PC-3 (cell line): ENCODE data around the gene KCTD1. TPM values are rescaled to one million over a fixed set of nuclear protein-coding genes. Genes with fewer than 3 reads are reported as not detected.

Experiments used
- ATAC-seq: fragments of 200-7000 bp; cut with Tn5 transposase; 2 replicates; pipeline ENCODE4 v1.9.1; 2020; ENCODE audit warnings: mild to moderate bottlenecking, moderate library complexity
- BruUV-seq: library from RNA; stranded (reverse); fragments of 400-500 nt; replicated peaks from 2 replicates; lab custom pipeline; 2021; lab: Mats Ljungman, UMichigan
- CTCF ChIA-PET: fragments of 300-600 bp; sonication (Branson Sonifier 250); formaldehyde crosslinking; loops from one replicate; lab custom pipeline; 2022; ENCODE audit warnings: antibody characterized with exemption; lab: Charles Lee
- POLR2A ChIA-PET: fragments of 300-600 bp; sonication (Branson Sonifier 250); formaldehyde crosslinking; loops from one replicate; lab custom pipeline; 2022; ENCODE audit warnings: antibody characterized with exemption; ENCODE audit not compliant: unreplicated experiment; lab: Charles Lee
- DNase-seq: peaks from one replicate; pipeline ENCODE4 v3.0.0-alpha.2; 2015
- H2AFZ ChIP-seq: fragments of 300-600 bp; sonication (generic); 2 replicates; pipeline ENCODE4 v1.6.0; 2016; ENCODE audit warnings: antibody characterized with exemption, low read length
- H3F3A ChIP-seq: fragments of 300-600 bp; sonication (generic); one replicate; pipeline ENCODE4 v1.6.0; 2017; ENCODE audit warnings: antibody characterized with exemption, low read length, control low read depth, mild to moderate bottlenecking; ENCODE audit not compliant: unreplicated experiment
- H3K27ac ChIP-seq: fragments of 300-600 bp; sonication (generic); 2 replicates; pipeline ENCODE4 v1.5.1; 2016; ENCODE audit warnings: mild to moderate bottlenecking, low read length
- H3K27me3 ChIP-seq: fragments of 300-600 bp; sonication (generic); 2 replicates; pipeline ENCODE4 v1.6.1; 2016; ENCODE audit warnings: low read length, mixed read lengths
- H3K36me3 ChIP-seq: fragments of 300-600 bp; sonication (generic); 2 replicates; pipeline ENCODE4 v1.6.1; 2016; ENCODE audit warnings: low read depth, mixed run types, low read length, mixed read lengths
- H3K4me1 ChIP-seq: fragments of 300-600 bp; sonication (generic); 2 replicates; pipeline ENCODE4 v1.5.1; 2016; ENCODE audit warnings: low read length; ENCODE audit not compliant: insufficient read depth
- H3K4me2 ChIP-seq: fragments of 300-600 bp; sonication (generic); 2 replicates; pipeline ENCODE4 v1.6.0; 2016; ENCODE audit warnings: low read length
- H3K4me3 ChIP-seq: fragments of 300-600 bp; sonication (generic); 2 replicates; pipeline ENCODE4 v1.5.1; 2016; ENCODE audit warnings: mild to moderate bottlenecking, low read length, mixed read lengths
- H3K79me2 ChIP-seq: fragments of 300-600 bp; sonication (generic); 2 replicates; pipeline ENCODE4 v1.6.1; 2017; ENCODE audit warnings: low read length, mixed read lengths
- H3K9ac ChIP-seq: fragments of 300-600 bp; sonication (generic); 2 replicates; pipeline ENCODE4 v1.6.0; 2016; ENCODE audit warnings: mild to moderate bottlenecking, low read length
- H3K9me2 ChIP-seq: fragments of 300-600 bp; sonication (generic); replicated peaks from 2 replicates; pipeline ENCODE4 v1.6.1; 2016; ENCODE audit warnings: mixed run types, low read length, mixed read lengths
- H3K9me3 ChIP-seq: fragments of 300-600 bp; sonication (generic); 2 replicates; pipeline ENCODE4 v1.6.1; 2016; ENCODE audit warnings: low read length, mixed read lengths
- H4K20me1 ChIP-seq: fragments of 300-600 bp; sonication (generic); 2 replicates; pipeline ENCODE4 v1.6.1; 2016; ENCODE audit warnings: low read length, mixed read lengths
- EZH2 ChIP-seq: fragments of 300-600 bp; sonication (generic); IDR thresholded peaks from one replicate; pipeline ENCODE4 v1.6.1; 2017; ENCODE audit warnings: antibody characterized with exemption, mild to moderate bottlenecking, low read length; ENCODE audit not compliant: unreplicated experiment
- EZH2phosphoT487 ChIP-seq: fragments of 300-600 bp; sonication (generic); IDR thresholded peaks from 2 replicates; pipeline ENCODE4 v1.6.1; 2018; ENCODE audit warnings: mild to moderate bottlenecking, antibody characterized with exemption, low read length, borderline replicate concordance
- intact Hi-C: fragments of 100-400 bp; cut with micrococcal nuclease; formaldehyde crosslinking; loops from 2 replicates; pipeline ENCODE4 v1.9.0; 2023
- total RNA-seq: library from RNA; depleted of rRNA; stranded (reverse); fragments of >200 nt; gene quantifications from 2 replicates; pipeline ENCODE4 v1.2.3, GENCODE V29; 2014
- TF ChIP-seq, protein P1 (sequence below): fragments of 300-600 bp; sonication (generic); conservative IDR thresholded peaks from 2 replicates; pipeline ENCODE4 v1.5.1; 2017; ENCODE audit warnings: antibody characterized with exemption, low read depth, mild to moderate bottlenecking, low read length

The KCTD1 gene
- total RNA-seq, 1 experiment from 2014 or later, result 15.8 TPM

DNA sequence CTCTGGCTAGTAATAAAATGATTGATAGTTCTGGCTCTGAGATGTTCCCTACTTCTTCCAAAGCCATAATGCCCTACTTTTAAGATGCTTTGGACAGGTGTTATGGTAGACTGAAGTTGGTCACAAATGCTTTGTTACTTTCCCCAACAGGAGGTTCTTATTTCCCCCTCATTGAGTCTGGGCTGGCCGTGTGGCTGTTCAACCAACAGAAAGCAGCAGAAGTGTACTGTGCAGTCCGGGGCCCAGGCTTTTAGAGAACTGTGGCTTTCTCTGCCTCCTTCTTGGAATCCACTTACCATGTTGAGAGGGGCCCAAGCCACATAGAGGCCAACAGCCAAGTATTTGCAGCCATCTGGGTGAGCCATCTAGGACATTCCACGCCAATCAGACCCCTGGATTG, 94.2 kb downstream of the KCTD1 start:
- H3F3A ChIP-seq, result no peaks in the 10 kb centered on the region
- DNase-seq (no peak), ATAC-seq (no peak)
- no peak overlapping the region for H3K9ac ChIP-seq
- no peak overlapping the region for H3K27ac ChIP-seq
- peaks cover 14% of the 10 kb centered on the region for H3K36me3 ChIP-seq
- POLR2A ChIA-PET, result no interaction called here
- no peak overlapping the region for H3K4me2 ChIP-seq
- no peak for TF ChIP-seq EZH2phosphoT487
- no peak for TF ChIP-seq EZH2
- TF ChIP-seq, protein P1, sequence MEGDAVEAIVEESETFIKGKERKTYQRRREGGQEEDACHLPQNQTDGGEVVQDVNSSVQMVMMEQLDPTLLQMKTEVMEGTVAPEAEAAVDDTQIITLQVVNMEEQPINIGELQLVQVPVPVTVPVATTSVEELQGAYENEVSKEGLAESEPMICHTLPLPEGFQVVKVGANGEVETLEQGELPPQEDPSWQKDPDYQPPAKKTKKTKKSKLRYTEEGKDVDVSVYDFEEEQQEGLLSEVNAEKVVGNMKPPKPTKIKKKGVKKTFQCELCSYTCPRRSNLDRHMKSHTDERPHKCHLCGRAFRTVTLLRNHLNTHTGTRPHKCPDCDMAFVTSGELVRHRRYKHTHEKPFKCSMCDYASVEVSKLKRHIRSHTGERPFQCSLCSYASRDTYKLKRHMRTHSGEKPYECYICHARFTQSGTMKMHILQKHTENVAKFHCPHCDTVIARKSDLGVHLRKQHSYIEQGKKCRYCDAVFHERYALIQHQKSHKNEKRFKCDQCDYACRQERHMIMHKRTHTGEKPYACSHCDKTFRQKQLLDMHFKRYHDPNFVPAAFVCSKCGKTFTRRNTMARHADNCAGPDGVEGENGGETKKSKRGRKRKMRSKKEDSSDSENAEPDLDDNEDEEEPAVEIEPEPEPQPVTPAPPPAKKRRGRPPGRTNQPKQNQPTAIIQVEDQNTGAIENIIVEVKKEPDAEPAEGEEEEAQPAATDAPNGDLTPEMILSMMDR, result no peak
- H3K79me2 ChIP-seq, result no peaks in the 10 kb centered on the region
- no peak overlapping the region for H2AFZ ChIP-seq
- H4K20me1 ChIP-seq, result no peaks in the 10 kb centered on the region
- no peaks in the 10 kb centered on the region for H3K9me3 ChIP-seq
- intact Hi-C loops, result loop anchor here (10.0 kb wide), 1 partner anchor 149 kb away; no protein-coding TSS in a partner anchor
- no peaks in the 10 kb centered on the region for H3K27me3 ChIP-seq
- H3K4me3 ChIP-seq, result no peak overlapping the region
- CTCF ChIA-PET, result no interaction called here
- no TSS peak for BruUV-seq
- H3K4me1 ChIP-seq, result peaks cover 15% of the 10 kb centered on the region
- H3K9me2 ChIP-seq, result no peaks in the 10 kb centered on the region

DNA sequence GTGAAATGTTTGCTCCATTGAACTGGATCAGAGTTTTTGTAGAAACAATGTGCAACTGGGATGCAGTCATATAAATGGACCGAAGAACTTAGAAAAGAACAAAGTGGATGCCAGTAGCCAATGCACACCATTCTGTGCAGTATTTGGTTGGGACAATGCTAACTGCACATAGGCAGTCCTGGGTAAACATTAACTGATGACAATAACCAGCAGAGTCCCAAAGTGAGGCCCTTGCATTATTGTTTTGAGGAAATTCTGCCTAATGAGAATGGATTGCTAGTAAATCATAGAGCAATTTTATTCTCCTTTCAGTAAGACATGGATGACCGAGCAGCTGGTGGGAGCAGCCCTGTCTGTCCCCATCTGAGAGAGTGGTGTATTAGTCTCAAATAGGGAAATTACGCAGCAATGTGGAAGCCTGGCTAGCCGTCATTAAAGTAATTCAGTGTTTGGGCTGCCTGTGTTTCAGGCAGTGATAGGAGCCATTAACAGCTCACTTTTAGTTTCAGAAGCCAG, 94.9 kb downstream of the KCTD1 start:
- BruUV-seq, result no TSS peak
- no peaks in the 10 kb centered on the region for H4K20me1 ChIP-seq
- ChIA-PET CTCF (no interaction called here), POLR2A (no interaction called here)
- no peak overlapping the region for H2AFZ ChIP-seq
- no peaks in the 10 kb centered on the region for H3K9me3 ChIP-seq
- H3K27me3 ChIP-seq, result no peaks in the 10 kb centered on the region
- no peak overlapping the region for H3K4me2 ChIP-seq
- H3K9ac ChIP-seq, result no peak overlapping the region
- no peak overlapping the region for H3K27ac ChIP-seq
- ATAC-seq (no peak), DNase-seq (no peak)
- no peaks in the 10 kb centered on the region for H3K79me2 ChIP-seq
- TF ChIP-seq EZH2, result no peak
- TF ChIP-seq EZH2phosphoT487, result no peak
- no peaks in the 10 kb centered on the region for H3F3A ChIP-seq
- intact Hi-C loops, result loop anchor here (10.0 kb wide), 1 partner anchor 149 kb away; no protein-coding TSS in a partner anchor
- H3K4me1 ChIP-seq, result peaks cover 15% of the 10 kb centered on the region
- H3K9me2 ChIP-seq, result no peaks in the 10 kb centered on the region
- peaks cover 10% of the 10 kb centered on the region for H3K36me3 ChIP-seq
- no peak overlapping the region for H3K4me3 ChIP-seq

DNA sequence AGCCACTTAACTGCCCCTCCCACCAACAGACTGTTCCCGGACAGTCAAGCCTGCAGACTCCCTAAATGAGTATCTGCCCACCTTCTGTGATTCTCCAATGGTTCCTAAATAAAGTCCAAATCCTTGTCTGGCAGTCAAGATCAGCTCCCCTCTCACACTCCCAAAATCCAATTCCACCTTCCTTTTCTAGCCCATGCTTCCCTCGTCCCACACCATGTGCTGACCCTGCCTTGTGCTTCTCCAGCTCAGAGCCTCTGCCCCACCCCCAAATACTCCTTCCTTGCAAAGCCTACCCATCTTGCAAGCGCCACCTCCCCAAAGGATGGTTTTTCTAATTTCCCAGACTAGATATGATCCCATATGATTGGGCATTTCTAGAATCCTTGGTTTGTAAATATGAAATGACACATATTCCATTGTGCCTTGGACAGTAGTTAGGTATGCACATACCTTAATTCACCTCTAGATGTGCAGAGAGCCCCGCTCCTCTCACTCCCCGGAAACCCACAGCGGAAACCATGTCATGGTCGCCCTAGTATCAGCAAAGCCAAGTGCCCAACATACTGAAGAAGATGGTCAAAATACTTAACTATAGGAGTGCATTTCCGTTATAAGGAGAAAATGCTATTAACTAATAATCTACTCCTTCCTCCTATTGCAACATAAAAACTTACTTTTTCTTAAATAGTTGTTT, 97.2 kb downstream of the KCTD1 start:
- Histone ChIP-seq H4K20me1 (no peaks in the 10 kb centered on the region), H3K4me1 (peaks cover 3% of the 10 kb centered on the region; the same call in 1 of the 2 replicates), H3K79me2 (no peaks in the 10 kb centered on the region), H3F3A (no peaks in the 10 kb centered on the region), H2AFZ (no peak overlapping the region), H3K4me3 (no peak overlapping the region), H3K27me3 (no peaks in the 10 kb centered on the region), H3K4me2 (no peak overlapping the region), H3K27ac (no peak overlapping the region), H3K9ac (no peak overlapping the region), H3K9me3 (no peaks in the 10 kb centered on the region), H3K9me2 (no peaks in the 10 kb centered on the region), H3K36me3 (peaks cover 10% of the 10 kb centered on the region)
- TF ChIP-seq EZH2 (no peak), EZH2phosphoT487 (no peak)
- TF ChIP-seq, protein P1, result no peak
- ATAC-seq (no peak), DNase-seq (no peak)
- no TSS peak for BruUV-seq
- intact Hi-C loops, result loop anchor here (10.0 kb wide), 1 partner anchor 146 kb away; no protein-coding TSS in a partner anchor
- CTCF ChIA-PET, result no interaction called here
- POLR2A ChIA-PET, result no interaction called here
